Caki2 (cell line): Measurements from ENCODE around the gene ATP5ME. TPM values are rescaled to one million over a fixed set of nuclear protein-coding genes. Genes with fewer than 3 reads are reported as not detected.
"Not testable (repeated sequence)": the region's sequence is repeated elsewhere in the genome, so short reads cannot be mapped to it uniquely, and the experiment has no call there.

Source experiments
- DNase-seq: peaks from one replicate; pipeline ENCODE4 v3.0.0-alpha.2; 2015; ENCODE audit warnings: low read depth
- in situ Hi-C: cut with HindIII; loops from 2 replicates; pipeline ENCODE4 v1.10.0; 2016; ENCODE audit warnings: low sequenced_read_pairs, low pct_unique_long_range_greater_than_20kb, mixed read lengths
- total RNA-seq: library from RNA; depleted of rRNA; stranded (reverse); fragments of >200 nt; shearing (Covaris generic); gene quantifications from 2 replicates; pipeline ENCODE4 v1.2.3, GENCODE V29; 2014; ENCODE audit warnings: low replicate concordance

ATP5ME gene
- total RNA-seq, 1 experiment from 2014 or later: 265 TPM

DNA sequence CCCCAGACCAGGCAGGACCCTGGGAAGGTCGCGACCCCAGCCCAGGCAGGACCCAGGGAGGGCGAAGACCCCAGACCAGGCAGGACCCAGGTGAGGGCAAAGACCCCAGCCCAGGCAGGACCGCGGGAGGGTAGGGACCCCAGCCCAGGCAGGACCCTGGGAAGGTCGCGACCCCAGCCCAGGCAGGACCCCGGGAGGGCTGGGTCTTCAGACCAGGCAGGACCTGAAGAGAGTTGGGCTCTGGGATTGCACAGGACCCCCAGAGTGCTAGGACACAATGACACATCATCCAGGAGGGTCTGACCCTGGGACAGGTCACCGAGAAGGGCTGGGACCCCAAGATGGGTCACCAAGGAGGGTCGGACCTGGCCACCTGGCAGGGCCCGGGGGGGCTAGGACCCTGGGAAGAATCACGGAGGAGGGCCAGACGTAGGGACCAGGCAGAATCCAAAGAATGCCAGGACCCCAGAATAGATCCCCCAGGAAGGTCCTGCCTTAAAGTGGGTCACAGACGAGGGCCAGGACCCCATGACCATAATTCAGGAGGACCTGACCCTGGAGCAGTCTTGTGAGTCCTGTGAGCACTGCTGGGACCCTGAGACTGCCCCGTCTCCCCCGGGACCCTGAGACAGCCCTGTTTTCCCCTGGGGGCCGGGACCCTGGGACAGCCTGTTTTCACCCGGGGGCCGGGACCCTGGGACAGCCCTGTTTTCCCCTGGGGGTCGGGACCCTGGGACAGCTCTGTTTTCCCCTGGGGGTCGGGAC, 32.9 kb upstream of the ATP5ME start:
- DNase-seq: no peak
- in situ Hi-C loops: no loop called here

DNA sequence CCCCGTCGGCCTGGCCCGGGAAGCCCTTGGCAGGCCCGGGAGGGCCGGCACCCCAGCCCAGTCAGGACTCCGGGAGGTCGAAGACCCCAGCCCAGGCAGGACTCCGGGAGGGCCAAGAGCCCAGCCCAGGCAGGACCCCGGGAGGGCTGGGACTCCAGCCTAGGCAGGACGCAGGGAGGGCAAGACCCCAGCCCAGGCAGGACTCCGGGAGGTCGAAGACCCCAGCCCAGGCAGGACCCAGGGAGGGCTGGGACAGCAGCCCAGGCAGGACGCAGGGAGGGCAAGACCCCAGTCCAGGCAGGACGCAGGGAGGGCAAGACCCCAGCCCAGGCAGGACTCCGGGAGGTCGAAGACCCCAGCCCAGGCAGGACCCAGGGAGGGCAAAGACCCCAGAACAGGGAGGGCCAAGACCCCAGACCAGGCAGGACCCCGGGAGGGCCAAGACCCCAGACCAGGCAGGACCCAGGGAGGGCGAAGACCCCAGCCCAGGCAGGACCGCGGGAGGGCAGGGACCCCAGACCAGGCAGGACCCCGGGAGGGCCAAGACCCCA, 32.1 kb upstream of the ATP5ME start:
- in situ Hi-C loops, DNase-seq: not testable (repeated sequence)

DNA sequence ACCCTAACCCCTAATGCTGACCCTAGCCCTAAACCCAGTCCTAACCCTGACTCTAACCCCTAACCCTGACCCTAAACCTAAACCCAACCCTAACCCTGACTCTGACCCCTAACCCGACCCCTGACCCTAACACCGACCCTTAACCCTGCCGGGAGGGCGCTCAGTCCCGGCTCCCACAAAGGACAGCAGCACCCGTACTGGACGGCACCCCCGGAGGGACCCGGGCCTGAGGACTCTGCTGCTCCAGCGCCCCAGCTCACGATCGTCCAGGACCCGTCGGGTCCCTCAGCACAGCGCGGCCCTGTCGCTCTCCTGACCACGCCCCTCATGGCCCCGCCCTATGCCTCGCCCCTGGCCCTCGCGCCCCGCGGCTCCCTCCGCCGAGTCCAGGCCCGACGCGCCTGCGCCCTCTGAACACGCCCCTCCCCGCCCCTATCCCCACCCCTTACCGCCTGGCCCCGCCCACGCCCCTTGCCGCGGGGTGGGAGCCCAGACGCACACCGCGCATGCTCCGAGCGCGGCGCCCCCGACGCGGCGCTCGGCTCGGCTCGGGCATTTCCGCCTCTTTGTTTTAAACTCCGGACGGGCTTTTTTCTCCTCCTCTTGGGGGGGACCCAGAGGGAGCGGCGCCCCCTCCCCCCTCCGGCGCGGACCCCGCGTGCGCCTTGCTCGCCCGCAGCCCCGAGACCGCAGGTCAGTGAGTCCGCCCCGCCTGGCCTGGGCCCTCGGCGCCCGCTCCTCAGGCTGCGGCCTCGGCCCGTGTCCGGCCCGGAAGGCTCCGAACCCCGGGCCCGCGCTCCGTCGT, 31.4 kb upstream of the ATP5ME start, which contains the start of gene PCGF3:
TSS of gene PCGF3 (plus strand) at position 555 of the 805 bp plus-strand sequence. CDS start 27,849 bp downstream, outside the sequence.
- peak; percentile 71 for DNase-seq
- in situ Hi-C loops: no loop called here

DNA sequence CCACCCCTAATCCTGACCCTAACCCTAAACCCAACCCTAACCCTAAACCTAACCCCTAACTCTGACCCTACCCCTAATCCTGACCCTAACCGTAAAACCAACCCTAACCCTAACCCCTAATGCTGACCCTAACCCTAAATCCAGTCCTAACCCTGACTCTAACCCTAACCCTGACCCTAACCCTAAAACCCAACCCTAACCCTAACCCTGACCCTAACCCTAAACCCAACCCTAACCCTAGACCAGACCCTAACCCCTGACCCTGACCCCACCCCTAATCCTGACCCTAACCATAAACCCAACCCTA, 30.8 kb upstream of the ATP5ME start:
- no peak for DNase-seq
- in situ Hi-C loops: no loop called here

DNA sequence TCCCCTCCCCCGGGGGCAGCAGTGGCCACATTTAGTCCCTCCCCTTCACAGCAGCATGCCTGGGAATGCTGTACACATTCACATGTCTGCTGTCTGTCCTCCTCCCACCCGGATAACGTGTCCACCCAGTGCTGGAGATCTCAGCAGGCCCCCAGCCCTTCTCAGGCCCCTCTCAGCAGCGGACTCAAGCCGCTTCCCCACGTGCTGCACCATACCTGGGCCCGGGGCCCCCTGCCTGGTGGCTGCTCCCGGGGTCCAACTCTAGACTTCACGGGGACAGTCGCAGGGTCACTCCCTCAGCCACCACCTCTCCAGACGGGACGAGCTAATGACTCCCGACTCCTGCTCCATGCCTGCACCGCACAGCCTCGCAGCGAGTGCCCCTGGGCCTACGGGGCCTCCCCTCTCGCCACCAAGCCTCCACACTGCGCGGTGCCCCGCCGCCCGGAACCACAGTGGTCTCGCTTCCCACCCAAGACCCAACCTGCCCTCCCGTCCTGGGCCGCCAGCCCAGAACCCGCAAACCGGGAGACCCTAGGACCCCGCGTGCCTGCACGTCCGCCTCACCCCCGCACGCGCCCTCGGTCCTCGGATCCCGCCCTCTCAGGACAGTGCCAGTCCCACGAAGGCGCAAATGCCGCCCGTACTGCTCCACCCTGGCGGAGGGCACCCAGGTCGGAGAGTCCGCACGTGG, 30.3 kb upstream of the ATP5ME start:
- no peak for DNase-seq
- in situ Hi-C loops: no loop called here

DNA sequence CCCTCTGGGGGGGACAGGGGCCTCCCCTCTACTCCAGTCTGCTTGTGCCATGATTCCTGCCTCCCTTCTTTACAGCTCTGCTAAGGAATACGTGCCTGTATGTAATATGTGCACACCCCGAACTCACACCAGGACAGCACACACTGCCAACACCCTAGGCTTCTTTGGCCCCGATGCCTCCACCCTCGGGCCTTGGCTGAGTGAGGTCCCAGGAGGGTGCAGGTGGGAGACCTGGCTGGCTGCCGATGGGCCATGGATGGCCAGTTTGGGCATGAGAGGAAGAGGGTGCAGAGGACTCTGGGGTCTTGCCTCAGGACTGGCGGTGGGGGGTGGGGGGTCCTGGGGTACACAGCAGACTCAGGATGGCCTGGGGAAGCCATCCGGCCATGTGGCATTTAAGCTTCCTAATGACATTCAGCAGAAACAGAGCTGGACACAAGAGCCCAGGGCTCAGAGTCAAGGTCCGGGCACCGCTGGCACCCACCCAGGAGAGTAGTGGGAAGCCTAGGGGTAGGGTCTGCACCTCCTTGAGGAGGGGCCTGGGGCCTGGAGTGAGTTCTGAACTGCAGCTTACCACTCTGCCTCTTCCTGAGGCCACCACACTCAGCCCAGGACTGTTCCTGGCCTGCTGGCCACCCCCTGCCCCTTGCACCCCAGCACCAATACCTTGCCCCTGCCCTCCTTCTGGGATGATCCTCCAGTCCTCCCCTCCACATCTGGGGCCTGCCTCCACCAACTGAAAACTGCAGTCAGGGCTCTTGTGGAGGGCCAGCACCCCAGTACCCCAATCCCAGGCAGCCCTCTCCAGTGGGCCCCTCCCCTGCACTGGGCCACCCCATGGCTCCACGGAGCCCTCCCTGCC, 29.5 kb upstream of the ATP5ME start:
- no peak for DNase-seq
- in situ Hi-C loops: no loop called here

DNA sequence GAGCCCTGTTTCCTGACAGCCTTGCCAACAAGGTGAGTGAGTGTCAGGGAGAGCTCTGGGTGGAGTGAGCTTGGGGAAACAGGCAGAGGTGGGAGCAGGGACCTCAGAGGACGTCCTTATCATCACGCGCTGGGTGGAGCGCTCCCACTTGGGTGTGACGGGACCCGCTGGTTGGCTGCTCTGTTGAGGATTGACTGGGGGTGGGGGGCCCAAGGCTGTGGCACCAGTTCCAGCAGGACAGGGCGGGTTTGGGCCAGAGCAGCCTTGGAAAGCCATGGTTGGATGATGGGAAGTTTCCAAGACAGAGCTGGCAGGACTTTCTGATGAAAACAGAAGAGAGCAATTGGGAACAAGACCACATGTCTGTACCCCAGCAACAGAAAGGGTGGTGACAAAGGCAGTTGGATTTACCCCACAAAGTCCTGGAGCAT, 28.6 kb upstream of the ATP5ME start:
- in situ Hi-C loops: no loop called here
- DNase-seq: no peak

DNA sequence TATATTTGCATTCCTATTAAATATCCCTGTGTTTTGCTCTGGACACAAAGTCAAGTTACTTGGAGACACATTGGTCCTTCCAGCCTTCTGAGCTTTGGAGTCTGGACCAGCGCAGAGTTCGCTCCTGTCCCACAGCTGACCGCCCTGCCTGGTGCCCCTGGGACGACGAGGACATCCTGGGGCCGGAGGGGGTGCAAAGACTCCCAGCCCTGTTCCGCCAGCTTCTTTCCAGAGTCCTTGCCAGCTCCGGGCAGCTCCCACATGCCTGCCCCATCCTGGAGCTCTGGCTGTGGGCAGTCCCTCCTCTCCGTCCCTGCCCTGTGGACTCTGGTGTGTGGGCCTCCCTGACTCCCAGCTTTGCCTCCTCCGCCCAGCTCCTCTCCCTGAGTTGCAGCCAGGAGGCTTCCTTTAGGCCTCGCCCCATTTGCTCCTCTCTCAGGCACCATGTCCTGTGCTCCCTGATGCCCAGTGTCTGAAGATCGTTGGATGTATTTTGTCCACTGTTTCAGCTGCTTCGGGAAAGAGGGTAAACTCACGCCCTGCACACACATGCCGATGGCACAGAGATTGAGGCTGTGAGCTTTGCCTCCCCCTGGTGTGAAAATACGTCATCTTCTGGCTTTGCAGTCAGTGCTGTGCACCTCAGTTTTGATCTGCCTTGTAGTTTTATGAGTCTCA, 26.6 kb upstream of the ATP5ME start:
- in situ Hi-C loops: no loop called here
- DNase-seq: no peak

DNA sequence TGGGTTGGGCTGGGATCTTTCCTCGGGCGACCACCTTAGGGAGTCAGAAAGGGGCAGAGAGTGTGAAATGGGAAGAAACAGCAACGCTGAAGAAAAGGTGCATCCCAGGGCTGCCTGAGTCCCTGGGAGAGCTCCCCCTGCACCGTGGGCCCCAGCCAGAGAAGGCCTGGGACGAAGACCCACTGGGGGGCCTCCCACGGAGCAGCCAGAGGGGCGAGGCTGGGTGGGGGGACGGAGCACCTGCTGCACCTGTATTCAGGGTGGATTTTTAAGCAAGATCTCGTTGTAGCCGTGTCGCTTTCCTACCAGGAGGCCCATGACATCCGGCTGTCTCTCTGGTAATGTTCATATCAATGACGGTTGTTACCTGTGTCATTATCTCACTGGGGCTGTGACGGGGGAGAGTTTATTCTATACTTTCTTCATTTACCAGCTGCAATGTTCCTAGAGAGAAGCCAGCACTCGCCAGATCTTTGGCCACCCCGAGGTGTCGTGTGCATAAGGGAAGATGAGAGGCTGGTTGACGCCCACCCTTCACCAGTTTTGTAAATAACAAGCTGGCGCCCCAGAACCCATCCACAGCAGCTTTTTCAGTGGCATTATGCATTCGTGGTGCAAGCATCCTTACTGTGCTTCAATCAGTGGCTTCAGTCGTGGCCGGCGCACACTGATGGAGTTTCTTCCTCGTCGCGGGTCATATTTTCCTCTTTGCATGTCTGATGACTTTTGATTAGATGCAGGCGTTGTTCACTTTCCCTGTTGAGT, 25.9 kb upstream of the ATP5ME start:
- in situ Hi-C loops: no loop called here
- DNase-seq: no peak

DNA sequence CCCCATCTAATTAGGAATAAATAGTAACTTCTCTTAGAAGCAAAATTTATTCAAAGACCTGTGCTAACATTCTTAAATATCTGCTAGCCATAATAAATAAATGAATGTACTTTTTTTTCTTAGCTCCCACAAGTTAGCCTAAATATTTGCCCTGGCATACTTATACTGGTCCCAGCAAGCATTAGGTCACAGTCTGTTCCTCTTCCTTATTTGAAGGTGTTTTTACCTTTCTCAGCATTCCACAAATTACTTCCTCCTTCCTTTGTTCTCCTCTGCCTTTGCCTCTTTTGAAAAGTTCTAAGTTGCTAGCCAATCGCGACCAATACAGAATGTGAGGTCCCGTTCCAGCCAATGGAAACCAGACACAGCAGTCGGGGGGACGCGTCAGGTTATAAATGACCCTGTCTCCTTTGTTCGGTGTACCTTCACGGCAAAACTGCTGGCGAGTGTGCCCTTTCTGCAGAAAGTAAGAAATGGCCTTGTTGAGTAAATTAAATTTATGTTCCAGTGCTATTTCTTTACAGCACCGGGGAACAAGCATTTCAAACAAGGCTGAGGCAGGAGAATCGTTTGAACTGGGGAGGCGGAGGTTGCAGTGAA, 20.4 kb upstream of the ATP5ME start:
- DNase-seq, in situ Hi-C loops: not testable (repeated sequence)

DNA sequence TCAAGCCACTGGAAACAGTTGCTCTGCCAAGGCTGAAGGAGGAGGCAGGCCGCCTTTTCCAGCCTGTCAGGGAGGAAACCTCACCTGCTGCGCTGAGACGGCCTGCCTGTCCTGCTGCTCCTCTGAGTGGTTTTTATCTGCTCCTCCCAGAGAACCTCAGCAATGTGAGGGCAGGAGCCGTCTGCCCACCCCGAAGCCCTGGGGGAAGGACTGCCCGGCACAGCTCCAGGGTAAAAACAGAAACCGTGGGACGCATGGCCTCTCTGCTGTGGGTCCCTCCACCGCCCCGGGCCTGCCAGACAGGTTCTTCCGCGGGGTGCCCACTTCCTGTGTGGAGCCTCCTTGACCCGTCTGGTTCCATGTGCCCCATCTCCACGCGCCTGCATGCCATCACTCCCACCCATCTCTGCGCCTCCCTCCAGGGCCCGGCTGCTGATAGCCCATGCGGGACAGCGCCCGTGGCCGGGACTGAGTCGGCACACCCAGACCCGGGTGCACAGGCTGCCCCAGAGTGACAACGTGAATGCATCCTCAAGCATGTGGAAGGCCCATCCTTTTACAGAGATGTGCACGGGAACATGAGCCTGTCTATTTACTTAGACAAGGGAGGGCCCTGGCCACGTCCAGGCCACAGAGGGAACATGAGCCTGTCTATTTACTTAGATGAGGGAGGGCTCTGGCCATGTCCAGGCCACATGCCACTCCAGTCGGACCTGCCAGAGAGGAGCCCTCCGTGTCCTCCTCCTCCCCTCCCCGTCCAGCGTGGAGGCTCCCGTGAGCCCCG, 18.9 kb upstream of the ATP5ME start:
- DNase-seq: no peak
- in situ Hi-C loops: no loop called here

DNA sequence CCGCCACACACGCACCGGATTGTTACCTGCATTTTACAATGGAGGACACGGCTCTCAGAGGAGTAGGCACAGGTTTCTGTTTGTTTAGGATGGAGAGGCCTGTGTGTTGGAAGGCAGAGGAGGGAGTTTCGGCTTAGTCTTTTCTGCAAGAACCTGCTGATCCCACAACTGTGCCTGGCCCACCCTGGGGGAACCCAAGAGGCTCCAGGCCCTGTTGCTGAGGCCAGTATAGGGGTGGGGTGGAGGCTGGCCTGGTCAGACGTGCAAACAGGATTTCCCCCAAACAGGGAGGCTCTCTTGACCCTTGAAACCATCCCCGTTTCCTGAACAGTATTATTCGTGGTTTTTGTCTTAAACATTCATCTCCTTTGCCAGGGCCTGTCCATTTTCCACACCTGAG, 15.6 kb upstream of the ATP5ME start:
- DNase-seq: no peak
- in situ Hi-C loops: no loop called here

DNA sequence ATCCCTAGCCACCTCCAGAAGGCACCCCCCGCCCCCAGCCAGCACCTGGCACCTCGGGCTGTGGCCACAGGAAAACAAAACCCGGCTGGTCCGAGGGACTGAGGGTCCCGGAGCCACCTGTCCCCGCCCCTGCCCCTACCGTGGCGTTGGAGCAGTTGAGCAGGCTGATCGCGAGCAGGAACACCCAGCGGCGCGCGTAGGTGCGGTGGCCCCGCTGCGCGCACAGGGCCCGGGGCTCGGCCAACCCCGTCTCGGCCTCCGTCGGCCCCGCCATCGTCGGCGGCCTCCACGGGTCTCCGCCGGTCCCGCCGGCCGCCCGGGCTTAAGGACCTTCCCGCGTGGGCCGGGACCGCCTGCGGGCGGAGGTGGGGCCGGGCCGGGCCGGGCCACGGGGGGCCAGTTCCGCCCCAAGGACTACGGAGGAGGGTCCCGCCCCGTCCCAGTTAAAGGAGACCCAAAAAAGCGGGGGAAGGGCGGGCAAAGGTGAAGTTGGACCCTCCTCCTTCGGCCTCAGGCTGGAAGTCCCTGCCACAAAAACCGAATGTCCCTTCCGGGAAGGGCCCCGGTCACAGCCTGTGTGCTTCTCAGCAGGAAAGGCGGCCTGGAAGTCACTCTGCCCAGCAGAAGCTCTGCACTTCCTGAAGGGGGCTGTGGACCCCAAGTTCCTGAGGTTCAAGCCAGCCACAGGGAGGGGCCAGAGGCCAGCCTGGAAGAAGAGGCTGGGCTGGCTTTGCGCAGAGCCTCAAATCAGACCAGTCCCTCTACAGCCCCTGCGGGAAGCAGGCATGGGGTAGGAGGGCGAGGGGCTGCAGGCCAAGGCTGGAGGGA, 15.0 kb upstream of the ATP5ME start, which contains the start of gene SLC49A3:
TSS of gene SLC49A3 (minus strand) at position 298 of the 828 bp plus-strand sequence. CDS start at position 274, 24 bp downstream.
- DNase-seq: no peak
- in situ Hi-C loops: no loop called here

DNA sequence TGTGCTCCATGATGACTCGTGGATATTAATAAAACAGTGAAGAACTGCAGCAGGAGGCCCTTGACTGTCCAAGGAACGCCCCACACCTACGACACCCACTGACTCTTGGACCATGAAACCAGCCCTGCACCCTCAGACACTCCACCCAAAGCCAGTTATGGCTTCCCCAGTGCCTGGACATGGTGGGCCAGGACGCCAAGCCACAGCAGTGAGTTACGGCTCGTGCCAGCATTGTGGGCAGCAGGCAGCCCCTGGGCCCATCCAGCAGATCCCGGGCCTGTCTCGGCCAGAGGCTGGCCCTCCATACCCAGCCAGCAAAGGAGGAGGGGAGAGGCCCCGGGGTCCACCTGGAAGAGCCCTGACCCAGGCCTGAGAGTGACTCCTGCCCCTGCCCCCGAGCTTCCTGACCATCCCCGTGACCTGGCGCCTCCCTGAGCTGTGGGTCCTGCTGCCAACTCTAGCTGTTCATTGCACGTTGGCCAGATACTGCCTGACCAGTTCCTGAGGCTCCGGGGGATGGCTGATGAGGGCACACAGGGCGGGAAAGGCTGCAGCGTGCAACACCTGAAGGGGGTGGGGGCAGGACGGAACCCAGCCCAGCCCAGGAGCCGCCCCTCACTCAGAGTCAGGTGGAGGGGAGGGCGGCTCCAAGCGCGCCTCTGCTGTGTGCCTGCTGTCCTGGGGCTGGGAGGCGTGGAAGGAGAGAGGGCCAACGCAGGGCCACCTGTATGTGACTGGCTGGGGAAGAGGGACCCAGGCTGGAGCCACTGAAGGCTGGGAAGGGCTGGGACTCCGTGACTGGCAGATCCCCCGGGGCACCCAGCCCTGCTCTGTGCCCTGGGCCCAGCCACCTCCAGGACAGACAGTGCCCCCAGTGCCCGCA, 14.1 kb upstream of the ATP5ME start:
- in situ Hi-C loops: no loop called here
- DNase-seq: no peak
